ENCODE data around the gene CASP8.

DNA sequence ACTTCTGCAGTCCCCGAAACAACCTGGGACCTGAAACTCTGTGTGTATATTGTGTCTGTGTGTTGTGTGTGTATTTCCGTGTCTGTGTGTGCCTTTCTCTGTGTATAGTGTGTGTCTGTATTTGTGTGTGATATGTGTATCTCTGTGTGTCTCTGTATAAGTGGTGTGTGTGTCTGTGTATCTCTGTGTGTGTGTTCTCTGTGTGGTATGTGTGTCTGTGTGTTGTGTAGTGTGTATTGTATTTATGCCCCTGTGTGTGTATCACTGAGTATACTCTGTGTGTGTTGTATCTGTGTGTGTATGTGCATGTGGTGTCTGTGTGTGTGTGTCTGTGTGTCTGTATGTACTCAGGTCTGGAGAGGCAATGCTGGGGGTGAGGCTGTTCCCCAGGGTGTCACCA, 11.6 kb downstream of the CASP8 start:
- no peak for TF ChIP-seq TARDBP (IDR thresholded peaks at IDR 0.05)
- no peak for TF ChIP-seq BHLHE40 (IDR thresholded peaks at IDR 0.05; ENCODE audit: borderline replicate concordance)
- TF ChIP-seq ELF4 (IDR thresholded peaks at IDR 0.05), result no peak
- TF ChIP-seq SP1 (IDR thresholded peaks at IDR 0.05), result no peak
- TF ChIP-seq FOXK2 (IDR thresholded peaks at IDR 0.05), result no peak
- no peak for TF ChIP-seq SUZ12 (IDR thresholded peaks at IDR 0.05)

Measured in HEK293T (cell line).